H1 (cell line): Measurements from ENCODE around the gene PROK1. TPM values are rescaled to one million over a fixed set of nuclear protein-coding genes. Genes with fewer than 3 reads are reported as not detected.
A peak's percentile ranks its signal among the peaks of the same experiment; 100 is the strongest.

ENCODE experiments used
- CTCF ChIA-PET: fragments of 300-600 bp; sonication (Branson Sonifier 250); formaldehyde crosslinking; loops from one replicate; lab custom pipeline; 2021; ENCODE audit not compliant: partially characterized antibody; lab: Charles Lee
- POLR2A ChIA-PET: fragments of 300-600 bp; sonication (Branson Sonifier 250); formaldehyde crosslinking; loops from one replicate; lab custom pipeline; 2021; ENCODE audit warnings: inconsistent platforms; ENCODE audit not compliant: partially characterized antibody; lab: Charles Lee
- DNase-seq, 2 experiments: peaks; one replicate each; pipeline versions ENCODE4 v3.0.0 to v3.0.0-alpha.2; 2010 to 2022; ENCODE audit warnings: low spot score in 2 of 2, low read depth in 1 of 2, mixed read lengths in 1 of 2
- FAIRE-seq: peaks from 2 replicates; lab custom pipeline; 2011; peaks lifted over from hg19 to GRCh38; lab: Jason Lieb, UNC
- H2AFZ ChIP-seq: 2 replicates; pipeline ENCODE4 v1.8.1; 2012; ENCODE audit warnings: low read length, inconsistent platforms
- H2AK5ac ChIP-seq: 2 replicates; pipeline ENCODE4 v1.6.1; 2013; ENCODE audit warnings: low read depth, low read length
- H2BK120ac ChIP-seq: replicated peaks from 2 replicates; pipeline ENCODE3; 2013; ENCODE audit warnings: low read depth, low read length, inconsistent platforms
- H2BK12ac ChIP-seq: 2 replicates; pipeline ENCODE4 v1.6.1; 2013; ENCODE audit warnings: low read depth, low read length
- H2BK15ac ChIP-seq: 2 replicates; pipeline ENCODE4 v1.6.1; 2013; ENCODE audit warnings: low read length
- H2BK20ac ChIP-seq: 2 replicates; pipeline ENCODE4 v1.6.1; 2013; ENCODE audit warnings: low read length
- H2BK5ac ChIP-seq: 2 replicates; pipeline ENCODE4 v1.6.1; 2013; ENCODE audit warnings: low read depth, low read length
- H3K14ac ChIP-seq: 2 replicates; pipeline ENCODE4 v1.6.1; 2013; ENCODE audit warnings: inconsistent platforms; ENCODE audit not compliant: insufficient read length
- H3K18ac ChIP-seq: 2 replicates; pipeline ENCODE4 v1.6.1; 2013; ENCODE audit warnings: low read length; ENCODE audit errors: extremely low read depth
- H3K23ac ChIP-seq: 2 replicates; pipeline ENCODE4 v1.6.1; 2013; ENCODE audit warnings: inconsistent platforms; ENCODE audit not compliant: insufficient read length
- H3K23me2 ChIP-seq: 2 replicates; pipeline ENCODE4 v1.6.1; 2013; ENCODE audit warnings: low read depth, low read length
- H3K27ac ChIP-seq: 2 replicates; pipeline ENCODE4 v1.6.1; 2011; ENCODE audit warnings: low read depth, low read length, inconsistent platforms
- H3K27me3 ChIP-seq, 4 experiments: replicated peaks in 1 of 4; 1 replicate in 1 of 4; 2 replicates in 3 of 4; pipeline versions ENCODE4 v1.6.1 to v1.8.1; 2011 to 2013; ENCODE audit warnings: low read length in 3 of 4, mild to moderate bottlenecking in 3 of 4, inconsistent platforms in 2 of 4, mixed read lengths in 2 of 4, moderate library complexity in 1 of 4; ENCODE audit not compliant: control insufficient read depth in 3 of 4, insufficient read depth in 3 of 4; ENCODE audit errors: extremely low read depth in 1 of 4
- H3K36me3 ChIP-seq, 4 experiments: 2 replicates each; pipeline versions ENCODE4 v1.6.1 to v1.8.1; 2011 to 2013; ENCODE audit warnings: mild to moderate bottlenecking in 4 of 4, low read length in 3 of 4, moderate library complexity in 2 of 4, control low read depth in 1 of 4, inconsistent platforms in 1 of 4; ENCODE audit not compliant: insufficient read depth in 4 of 4, control insufficient read depth in 2 of 4
- H3K4ac ChIP-seq: replicated peaks from 2 replicates; pipeline ENCODE3; 2013; ENCODE audit warnings: low read length, low read depth, mixed read lengths, inconsistent platforms; ENCODE audit not compliant: insufficient read length
- H3K4me1 ChIP-seq, 4 experiments: replicated peaks in 1 of 4; 1 replicate in 1 of 4; 2 replicates in 3 of 4; pipeline versions ENCODE4 v1.6.1 to v1.8.1; 2011 to 2013; ENCODE audit warnings: low read length in 3 of 4, inconsistent platforms in 2 of 4, mixed read lengths in 1 of 4; ENCODE audit not compliant: insufficient read depth in 4 of 4, control insufficient read depth in 3 of 4
- H3K4me2 ChIP-seq, 2 experiments: 2 replicates each; pipeline versions ENCODE4 v1.6.1 to v1.8.1; 2011 to 2013; ENCODE audit warnings: low read depth in 2 of 2, low read length in 2 of 2, control low read depth in 1 of 2, inconsistent platforms in 1 of 2, mild to moderate bottlenecking in 1 of 2; ENCODE audit not compliant: insufficient read depth in 1 of 2
- H3K4me3 ChIP-seq, 4 experiments: fragments of 200-600, 300-600 bp in 1 of 4; sonication (generic), shearing (Covaris generic), sonication (Bioruptor Twin) in 1 of 4; 2 replicates each; pipeline versions ENCODE4 v1.5.1 to v1.8.1; 2011 to 2016; ENCODE audit warnings: low read length in 4 of 4, low read depth in 3 of 4, control low read depth in 2 of 4, inconsistent platforms in 2 of 4, mild to moderate bottlenecking in 2 of 4, mixed read lengths in 1 of 4, moderate library complexity in 1 of 4; ENCODE audit not compliant: insufficient read depth in 2 of 4; ENCODE audit errors: extremely low read depth in 1 of 4
- H3K56ac ChIP-seq: replicated peaks from 2 replicates; pipeline ENCODE3; 2013; ENCODE audit warnings: low read depth, mild to moderate bottlenecking, mixed read lengths, low read length, inconsistent platforms; ENCODE audit not compliant: insufficient read length
- H3K79me1 ChIP-seq: 2 replicates; pipeline ENCODE4 v1.6.1; 2013; ENCODE audit warnings: low read depth, low read length, control low read depth
- H3K79me2 ChIP-seq, 2 experiments: 2 replicates each; pipeline versions ENCODE4 v1.6.1 to v1.8.1; 2012 to 2013; ENCODE audit warnings: low read length in 2 of 2, mild to moderate bottlenecking in 2 of 2, inconsistent platforms in 1 of 2; ENCODE audit not compliant: insufficient read depth in 2 of 2, control insufficient read depth in 1 of 2
- H3K9ac ChIP-seq, 4 experiments: replicated peaks in 1 of 4; 1 replicate in 1 of 4; 2 replicates in 3 of 4; pipeline versions ENCODE4 v1.6.1 to v1.8.1; 2011 to 2013; ENCODE audit warnings: low read depth in 3 of 4, low read length in 3 of 4, control low read depth in 2 of 4, mild to moderate bottlenecking in 2 of 4, moderate library complexity in 2 of 4, inconsistent platforms in 1 of 4; ENCODE audit errors: extremely low read depth in 1 of 4
- H3K9me3 ChIP-seq, 2 experiments: 2 replicates each; pipeline versions ENCODE4 v1.6.1 to v1.8.1; 2012 to 2013; ENCODE audit warnings: mild to moderate bottlenecking in 2 of 2, moderate library complexity in 2 of 2, control low read depth in 1 of 2, inconsistent platforms in 1 of 2, low read depth in 1 of 2, low read length in 1 of 2, mixed read lengths in 1 of 2; ENCODE audit not compliant: insufficient read depth in 2 of 2
- H4K20me1 ChIP-seq, 2 experiments: replicated peaks in 1 of 2; 2 replicates each; pipeline versions ENCODE3 to v1.8.1; 2011 to 2013; ENCODE audit warnings: inconsistent platforms in 2 of 2, low read length in 2 of 2, mild to moderate bottlenecking in 1 of 2; ENCODE audit not compliant: insufficient read depth in 2 of 2, control insufficient read depth in 1 of 2
- H4K5ac ChIP-seq: 2 replicates; pipeline ENCODE4 v1.6.1; 2013; ENCODE audit warnings: low read length, low read depth, mixed read lengths, inconsistent platforms; ENCODE audit not compliant: insufficient read length
- H4K8ac ChIP-seq: 2 replicates; pipeline ENCODE4 v1.8.0; 2013; ENCODE audit warnings: mild to moderate bottlenecking, moderate library complexity, low read length, inconsistent platforms; ENCODE audit not compliant: insufficient read depth; ENCODE audit errors: extremely low read depth
- H4K91ac ChIP-seq: replicated peaks from 2 replicates; pipeline ENCODE3; 2013; ENCODE audit warnings: low read length, mixed read lengths, inconsistent platforms; ENCODE audit not compliant: insufficient read length
- CBX5 ChIP-seq: fragments of 300-800, 300-1000 bp; sonication (generic); IDR thresholded peaks from 2 replicates; pipeline ENCODE4 v1.7.1; 2016; ENCODE audit warnings: antibody characterized with exemption, low read length, low read depth
- CBX8 ChIP-seq: fragments of 300-800, 300-1000 bp; sonication (generic); IDR thresholded peaks from 2 replicates; pipeline ENCODE4 v1.7.1; 2016; ENCODE audit warnings: low read depth, low read length, borderline replicate concordance
- EZH2 ChIP-seq: fragments of 200-600 bp; sonication (generic); IDR thresholded peaks from 2 replicates; pipeline ENCODE4 v1.7.1; 2012; ENCODE audit warnings: low read depth, mild to moderate bottlenecking, moderate library complexity, low read length, inconsistent platforms; ENCODE audit not compliant: severe bottlenecking
- GABPA ChIP-seq: IDR thresholded peaks from 2 replicates; pipeline ENCODE4 v1.6.1; 2011; ENCODE audit warnings: mild to moderate bottlenecking, low read length, moderate library complexity, borderline replicate concordance; ENCODE audit not compliant: insufficient read depth
- HDAC6 ChIP-seq: IDR thresholded peaks from one replicate; pipeline ENCODE4 v1.7.1; 2012; ENCODE audit warnings: low read depth, mild to moderate bottlenecking, inconsistent platforms, low read length, moderate library complexity
- JUND ChIP-seq: IDR thresholded peaks from 2 replicates; pipeline ENCODE4 v1.6.1; 2011; ENCODE audit warnings: mild to moderate bottlenecking, improper control_type of control experiment, low read length
- POLR2AphosphoS5 ChIP-seq: IDR thresholded peaks from 2 replicates; pipeline ENCODE4 v1.6.1; 2011; ENCODE audit warnings: low read depth, low read length
- RXRA ChIP-seq: IDR thresholded peaks from 2 replicates; pipeline ENCODE4 v1.6.1; 2011; ENCODE audit warnings: low read depth, mild to moderate bottlenecking, low read length, moderate library complexity; ENCODE audit not compliant: insufficient read depth
- SIX5 ChIP-seq: IDR thresholded peaks from 2 replicates; pipeline ENCODE4 v1.6.1; 2011; ENCODE audit warnings: mild to moderate bottlenecking, low read depth, low read length
- SP2 ChIP-seq: IDR thresholded peaks from 2 replicates; pipeline ENCODE4 v1.6.1; 2012; ENCODE audit warnings: mild to moderate bottlenecking, low read length, inconsistent platforms
- TAF7 ChIP-seq: optimal IDR thresholded peaks from 2 replicates; pipeline ENCODE3; 2011; ENCODE audit warnings: low read depth, mild to moderate bottlenecking, inconsistent platforms, low read length, moderate library complexity, borderline replicate concordance
- TBP ChIP-seq: IDR thresholded peaks from 2 replicates; pipeline ENCODE4 v1.6.1; 2011; ENCODE audit warnings: low read depth, low read length, improper control_type of control experiment
- TEAD4 ChIP-seq: IDR thresholded peaks from 2 replicates; pipeline ENCODE4 v1.6.1; 2012; ENCODE audit warnings: low read depth, low read length, inconsistent platforms, mixed read lengths
- WGBS, 2 experiments: shearing (Covaris generic) in 1 of 2; methylation state at CpG; one replicate each; pipeline versions ENCODE4 v1.1.6 to v1.1.7; 2013 to 2015; ENCODE audit warnings: low lambda C conversion rate in 2 of 2, mixed read lengths in 2 of 2, inconsistent platforms in 1 of 2, low coverage in 1 of 2, missing lambda C conversion rate in 1 of 2; ENCODE audit not compliant: insufficient replicate concordance in 2 of 2, insufficient coverage in 1 of 2, insufficient read length in 1 of 2; ENCODE audit errors: extremely low coverage in 1 of 2, missing lambda C conversion rate in 1 of 2; 5-methylcytosine and 5-hydroxymethylcytosine counted together
- polyA plus RNA-seq, 7 experiments: library from polyadenylated mRNA; depleted of rRNA in 3 of 7; stranded (reverse) in 5 of 7; unstranded in 2 of 7; fragments of >200 nt in 5 of 7; fragments of 200-250 nt in 2 of 7; gene quantifications; 1 replicate in 5 of 7; 2 replicates in 1 of 7; 4 replicates in 1 of 7; pipeline versions ENCODE4 v1.2.1 to v1.2.3, GENCODE V29; 2011 to 2013; ENCODE audit warnings: missing spikeins in 2 of 7, mixed read lengths in 2 of 7
- total RNA-seq: library from RNA; stranded (reverse); fragmentation: NEBNext Ultra II Directional; extraction: Animal tissue kit (Norgen Biotek cat#: 25700); gene quantifications from 2 replicates; pipeline ENCODE4 v1.2.1, GENCODE V29; 2021

The PROK1 gene
- total and polyA plus RNA-seq, 2 of the 8 experiments (the other 6 are each of a cell fraction or from before 2014, with no cell fraction given): 0.12 TPM; not detected in 1

DNA sequence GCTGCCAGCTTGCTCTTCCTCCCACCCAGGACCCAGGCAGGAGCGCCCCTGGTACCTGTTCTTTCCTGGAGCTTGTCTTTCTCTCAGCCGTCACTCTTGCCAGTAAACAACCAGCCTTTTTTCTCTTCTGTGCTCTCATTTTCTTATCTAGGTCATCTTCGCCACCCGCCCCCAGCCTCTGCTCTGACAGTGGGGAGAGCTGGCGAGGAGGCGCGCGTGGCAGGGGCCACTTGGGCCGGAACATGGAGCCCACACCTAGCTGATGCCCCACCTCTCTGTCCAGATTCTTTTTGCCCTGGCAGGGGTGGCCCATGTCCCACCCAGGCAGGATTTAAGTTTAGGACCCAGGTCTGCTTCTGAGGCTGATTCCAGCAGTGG, 32.3 kb downstream of the PROK1 start:
- Histone ChIP-seq H4K20me1 (no peaks in the 10 kb centered on the region), H3K9me3 (no peaks in the 10 kb centered on the region), H3K79me1 (no peaks in the 10 kb centered on the region), H2BK15ac (no peak overlapping the region), H3K4me2 (peak overlapping the region in 1 of 2 experiments; percentile 15; a peak in 1 of 4 replicates), H4K8ac (no peak overlapping the region), H3K23ac (no peak overlapping the region), H2AK5ac (no peak overlapping the region), H4K91ac (no peak overlapping the region), H3K56ac (no peak overlapping the region), H2BK20ac (no peak overlapping the region), H3K27me3 (no peaks in the 10 kb centered on the region; a peak in 2 of 7 replicates), H3K4ac (no peak overlapping the region), H2AFZ (no peak overlapping the region), H3K36me3 (no peaks in the 10 kb centered on the region), H3K79me2 (no peaks in the 10 kb centered on the region), H4K5ac (no peak overlapping the region), H3K27ac (no peak overlapping the region), H3K14ac (no peak overlapping the region), H3K4me3 (no peak overlapping the region), H2BK5ac (0 out of 2 replicates have a peak overlapping the region, but pooled peaks have one; percentile 35), H2BK12ac (no peak overlapping the region), H3K18ac (0 out of 2 replicates have a peak overlapping the region, but pooled peaks have one; percentile 32), H3K4me1 (peaks cover 6 to 14% (median 10%) of the 10 kb centered on the region in 4 experiments), H3K23me2 (no peaks in the 10 kb centered on the region), H3K9ac (no peak overlapping the region), H2BK120ac (no peak overlapping the region)
- no peak for DNase-seq
- POLR2A ChIA-PET: no interaction called here
- TF ChIP-seq SP2 (no peak), CBX8 (no peak), HDAC6 (no peak), JUND (no peak), CBX5 (no peak), TBP (no peak), RXRA (no peak), EZH2 (no peak), TEAD4 (no peak), GABPA (no peak), POLR2AphosphoS5 (no peak), TAF7 (no peak), SIX5 (no peak)
- CTCF ChIA-PET: interaction anchor here (0.9 to 8.5 kb wide), 16 partner anchors 9 to 430 kb away, joined by 3 to 126 read pairs (median 4); no protein-coding TSS in a partner anchor
- WGBS, 2 experiments: 85% methylated on average over 5 of the region's 9 CpGs; no CpG with 5 or more reads in 1 of the 2 experiments
- no peak for FAIRE-seq
